ENCODE data around the gene DDX6.

DDX6 gene

GRCh38 chr11:118797510-118797909 is 6.5 kb upstream of the DDX6 start:
- no peak for TF ChIP-seq FOXM1 (IDR thresholded peaks at IDR 0.05; ENCODE audit: borderline replicate concordance, low read depth)
- TF ChIP-seq NFIC (IDR thresholded peaks at IDR 0.05) = no peak
- no peak for TF ChIP-seq REST (IDR thresholded peaks at IDR 0.05; ENCODE audit: low read depth)
- TF ChIP-seq CEBPB (IDR thresholded peaks at IDR 0.05) = no peak
- no peak for TF ChIP-seq YY1 (IDR thresholded peaks at IDR 0.05; ENCODE audit: low read depth)
- TF ChIP-seq RAD21 (IDR thresholded peaks at IDR 0.05; ENCODE audit: low read depth) = no peak
- TF ChIP-seq CREB1 (IDR thresholded peaks at IDR 0.05; ENCODE audit: low read depth) = no peak
- no peak for TF ChIP-seq TAF1 (IDR thresholded peaks at IDR 0.05; ENCODE audit: low read depth)
- no peak for TF ChIP-seq EGR1 (IDR thresholded peaks at IDR 0.05)

- TF ChIP-seq TEAD4 (IDR thresholded peaks at IDR 0.05) = no peak
- TF ChIP-seq REST (IDR thresholded peaks at IDR 0.05; ENCODE audit: low read depth) = no peak
- TF ChIP-seq MAX (IDR thresholded peaks at IDR 0.05) = no peak
- no peak for TF ChIP-seq EGR1 (IDR thresholded peaks at IDR 0.05)
- TF ChIP-seq FOXM1 (IDR thresholded peaks at IDR 0.05; ENCODE audit: borderline replicate concordance, low read depth) = no peak
- no peak for TF ChIP-seq RAD21 (IDR thresholded peaks at IDR 0.05; ENCODE audit: low read depth)
- TF ChIP-seq CREB1 (IDR thresholded peaks at IDR 0.05; ENCODE audit: low read depth) = no peak
- TF ChIP-seq ZBTB7A (IDR thresholded peaks at IDR 0.05; ENCODE audit: low read depth) = no peak
- TF ChIP-seq TAF1 (IDR thresholded peaks at IDR 0.05; ENCODE audit: low read depth) = no peak
- no peak for TF ChIP-seq USF1 (IDR thresholded peaks at IDR 0.05)
- TF ChIP-seq NFIC (IDR thresholded peaks at IDR 0.05) = no peak
- TF ChIP-seq EP300 (IDR thresholded peaks at IDR 0.05; ENCODE audit: borderline replicate concordance) = no peak
- TF ChIP-seq TCF12 (IDR thresholded peaks at IDR 0.05; ENCODE audit: low read depth) = no peak
- TF ChIP-seq CEBPB (IDR thresholded peaks at IDR 0.05) = no peak
- TF ChIP-seq YY1 (IDR thresholded peaks at IDR 0.05; ENCODE audit: low read depth) = no peak
Observed at GRCh38 chr11:118792570-118793124, 1.7 kb upstream of the DDX6 start.

GRCh38 chr11:118791961-118792569 is 1.1 kb upstream of the DDX6 start:
- TF ChIP-seq MAX (IDR thresholded peaks at IDR 0.05) = no peak
- no peak for TF ChIP-seq YY1 (IDR thresholded peaks at IDR 0.05; ENCODE audit: low read depth)
- TF ChIP-seq FOXM1 (IDR thresholded peaks at IDR 0.05; ENCODE audit: borderline replicate concordance, low read depth) = no peak
- TF ChIP-seq CEBPB (IDR thresholded peaks at IDR 0.05) = no peak
- TF ChIP-seq TCF12 (IDR thresholded peaks at IDR 0.05; ENCODE audit: low read depth) = no peak
- TF ChIP-seq TAF1 (IDR thresholded peaks at IDR 0.05; ENCODE audit: low read depth) = no peak
- TF ChIP-seq USF1 (IDR thresholded peaks at IDR 0.05) = no peak
- TF ChIP-seq EP300 (IDR thresholded peaks at IDR 0.05; ENCODE audit: borderline replicate concordance) = no peak
- no peak; the same call in 1 of the 2 replicates for TF ChIP-seq ZBTB7A (IDR thresholded peaks at IDR 0.05; ENCODE audit: low read depth)
- TF ChIP-seq TEAD4 (IDR thresholded peaks at IDR 0.05) = no peak
- no peak for TF ChIP-seq CREB1 (IDR thresholded peaks at IDR 0.05; ENCODE audit: low read depth)

- TF ChIP-seq YY1 (IDR thresholded peaks at IDR 0.05; ENCODE audit: low read depth) (peak; percentile 47; the same call in 1 of the 2 replicates), TEAD4 (IDR thresholded peaks at IDR 0.05) (no peak), RAD21 (IDR thresholded peaks at IDR 0.05; ENCODE audit: low read depth) (peak; percentile 18; the same call in 1 of the 2 replicates)
Observed at GRCh38 chr11:118790357-118791110, 430 bp downstream of the DDX6 start.

GRCh38 chr11:118789501-118790356 is 1.2 kb downstream of the DDX6 start:
- TF ChIP-seq MAX (IDR thresholded peaks at IDR 0.05) (no peak), NFIC (IDR thresholded peaks at IDR 0.05) (no peak), USF1 (IDR thresholded peaks at IDR 0.05) (no peak), TAF1 (IDR thresholded peaks at IDR 0.05; ENCODE audit: low read depth) (no peak), ZBTB7A (IDR thresholded peaks at IDR 0.05; ENCODE audit: low read depth) (no peak), CEBPB (IDR thresholded peaks at IDR 0.05) (no peak), EGR1 (IDR thresholded peaks at IDR 0.05) (no peak), TEAD4 (IDR thresholded peaks at IDR 0.05) (no peak), FOXM1 (IDR thresholded peaks at IDR 0.05; ENCODE audit: borderline replicate concordance, low read depth) (no peak), REST (IDR thresholded peaks at IDR 0.05; ENCODE audit: low read depth) (no peak), EP300 (IDR thresholded peaks at IDR 0.05; ENCODE audit: borderline replicate concordance) (no peak), CREB1 (IDR thresholded peaks at IDR 0.05; ENCODE audit: low read depth) (no peak), TCF12 (IDR thresholded peaks at IDR 0.05; ENCODE audit: low read depth) (no peak), RAD21 (IDR thresholded peaks at IDR 0.05; ENCODE audit: low read depth) (no peak), YY1 (IDR thresholded peaks at IDR 0.05; ENCODE audit: low read depth) (no peak)
